HG03520 (cell line): ENCODE data around the gene S1PR5.

ENCODE experiments used
- ATAC-seq: cut with Tn5 transposase; IDR thresholded peaks from one replicate; pipeline ENCODE4 v1.9.1; 2021; ENCODE audit warnings: mild to moderate bottlenecking, moderate library complexity; ENCODE audit not compliant: unreplicated experiment

Gene S1PR5

DNA sequence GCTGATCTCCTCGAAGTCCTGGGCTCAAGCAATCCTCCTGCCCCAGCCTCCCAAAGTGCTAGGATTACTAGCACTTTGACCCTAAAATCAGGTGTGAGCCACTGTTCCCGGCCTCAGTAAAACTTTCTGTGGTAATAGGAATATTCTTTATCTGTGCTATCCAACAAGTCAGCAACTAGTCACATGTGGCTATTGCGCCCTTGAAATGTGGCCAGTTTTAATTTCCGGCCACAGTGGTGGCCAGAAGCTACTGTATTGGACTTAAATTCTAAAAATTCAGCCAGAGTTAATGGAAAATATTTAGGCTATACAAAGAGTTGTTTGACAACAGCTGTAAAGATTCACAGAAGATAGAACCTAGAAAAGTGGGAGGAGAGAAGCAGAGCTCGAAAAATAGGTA is 44.1 kb downstream of the S1PR5 start:
- ATAC-seq = no peak

DNA sequence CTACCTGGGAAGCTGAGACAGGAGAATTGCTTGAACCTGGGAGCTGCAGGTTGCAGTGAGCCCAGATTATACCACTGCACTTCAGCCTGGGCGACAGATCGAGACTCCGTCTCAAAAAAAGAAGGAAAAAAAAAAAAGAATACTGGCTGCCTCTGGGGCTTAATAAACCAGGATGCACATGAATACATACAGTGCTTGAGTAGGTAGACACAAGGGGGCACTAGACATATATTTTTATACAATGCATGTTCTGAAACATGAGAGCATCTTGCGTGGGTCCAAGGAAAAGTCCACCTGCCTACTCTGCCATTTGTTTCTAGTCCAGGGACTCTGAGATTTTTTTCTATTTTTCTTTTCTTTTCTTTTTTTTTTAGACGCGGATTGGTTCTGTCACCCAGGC is 45.3 kb downstream of the S1PR5 start:
- no peak for ATAC-seq

GRCh38 chr19:10468133-10468532 is 49.1 kb downstream of the S1PR5 start:
- ATAC-seq = no peak

DNA sequence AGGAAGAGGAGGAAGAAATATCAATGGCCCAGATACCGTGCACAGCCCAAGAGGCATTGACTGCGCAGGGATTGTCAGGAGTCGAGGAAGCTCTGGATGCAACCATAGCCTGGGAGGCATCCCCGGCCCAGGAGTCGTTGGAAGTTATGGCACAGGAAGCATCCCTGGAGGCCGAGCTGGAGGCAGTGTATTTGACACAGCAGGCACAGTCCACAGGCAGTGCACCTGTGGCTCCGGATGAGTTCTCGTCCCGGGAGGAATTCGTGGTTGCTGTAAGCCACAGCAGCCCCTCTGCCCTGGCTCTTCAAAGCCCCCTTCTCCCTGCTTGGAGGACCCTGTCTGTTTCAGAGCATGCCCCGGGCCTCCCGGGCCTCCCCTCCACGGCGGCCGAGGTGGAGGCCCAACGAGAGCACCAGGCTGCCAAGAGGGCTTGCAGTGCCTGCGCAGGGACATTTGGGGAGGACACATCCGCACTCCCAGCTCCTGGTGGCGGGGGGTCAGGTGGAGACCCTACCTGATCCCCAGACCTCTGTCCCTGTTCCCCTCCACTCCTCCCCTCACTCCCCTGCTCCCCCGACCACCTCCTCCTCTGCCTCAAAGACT is 50.0 kb downstream of the S1PR5 start:
- ATAC-seq = no peak

DNA sequence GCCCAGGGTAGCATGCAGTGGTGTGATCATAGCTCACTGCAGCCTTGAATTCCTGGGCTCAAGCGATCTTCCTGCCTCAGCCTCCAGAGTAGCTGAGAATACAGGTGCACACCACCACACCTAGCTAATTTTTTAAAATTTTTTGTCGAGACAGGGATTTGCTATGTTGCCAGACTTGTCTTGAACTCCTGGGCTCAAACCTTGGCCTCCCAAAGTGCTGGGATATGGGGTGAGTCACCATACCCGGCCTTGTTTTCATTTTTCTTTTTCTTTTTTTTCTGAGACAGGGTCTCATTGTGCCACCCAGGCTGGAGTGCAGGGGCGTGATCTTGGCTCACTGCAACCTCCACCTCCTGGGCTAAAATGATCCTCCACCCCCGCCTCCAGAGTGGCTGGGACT is 52.8 kb downstream of the S1PR5 start:
- ATAC-seq = no peak
